Neural cell (in vitro differentiated cells): ENCODE data around the gene HLCS. TPM values are rescaled to one million over a fixed set of nuclear protein-coding genes. Genes with fewer than 3 reads are reported as not detected.

ENCODE experiments used
- H2AFZ ChIP-seq: fragments of 200-600, 300-800 bp; sonication (generic), shearing (Covaris generic); 2 replicates; pipeline ENCODE4 v1.6.0; 2014; ENCODE audit warnings: low read depth, mild to moderate bottlenecking, antibody characterized with exemption, low read length, moderate library complexity
- H3F3A ChIP-seq: fragments of 200-600 bp; shearing (Covaris generic); 2 replicates; pipeline ENCODE4 v1.6.1; 2016; ENCODE audit warnings: mild to moderate bottlenecking, moderate library complexity, mixed read lengths, antibody characterized with exemption, low read length; ENCODE audit not compliant: insufficient read depth, poor library complexity, severe bottlenecking
- H3K27ac ChIP-seq: fragments of 200-600, 300-800 bp; sonication (generic), shearing (Covaris generic); 2 replicates; pipeline ENCODE4 v1.5.1; 2014; ENCODE audit warnings: mild to moderate bottlenecking, low read length, moderate library complexity
- H3K27me3 ChIP-seq: fragments of 300-800, 200-600 bp; sonication (generic), shearing (Covaris generic); 2 replicates; pipeline ENCODE4 v1.6.0; 2014; ENCODE audit warnings: mild to moderate bottlenecking, low read depth, low read length, moderate library complexity; ENCODE audit not compliant: insufficient read depth
- H3K36me3 ChIP-seq: fragments of 300-800, 200-600 bp; sonication (generic), shearing (Covaris generic); 2 replicates; pipeline ENCODE4 v1.5.1; 2014; ENCODE audit warnings: mild to moderate bottlenecking, antibody characterized with exemption, low read length, moderate library complexity; ENCODE audit not compliant: insufficient read depth
- H3K4me2 ChIP-seq: fragments of 300-800, 200-600 bp; sonication (generic), shearing (Covaris generic); 2 replicates; pipeline ENCODE4 v1.6.0; 2014; ENCODE audit warnings: mild to moderate bottlenecking, low read length
- H3K4me3 ChIP-seq: fragments of 300-800, 200-600 bp; sonication (generic), shearing (Covaris generic); 2 replicates; pipeline ENCODE4 v1.5.1; 2014; ENCODE audit warnings: mild to moderate bottlenecking, low read length, moderate library complexity
- H3K79me2 ChIP-seq: fragments of 200-600 bp; shearing (Covaris generic); replicated peaks from 2 replicates; pipeline ENCODE4 v1.6.0; 2014; ENCODE audit warnings: mild to moderate bottlenecking, low read length, moderate library complexity; ENCODE audit not compliant: insufficient read depth
- H3K9ac ChIP-seq: fragments of 300-800, 200-600 bp; sonication (generic), shearing (Covaris generic); 2 replicates; pipeline ENCODE4 v1.6.1; 2016; ENCODE audit warnings: mild to moderate bottlenecking, low read length, mixed read lengths
- H3K9me2 ChIP-seq: fragments of 200-600 bp; shearing (Covaris generic); 2 replicates; pipeline ENCODE4 v1.6.1; 2016; ENCODE audit warnings: mild to moderate bottlenecking, low read length, mixed read lengths; ENCODE audit not compliant: insufficient read depth
- H3K9me3 ChIP-seq: fragments of 200-600, 300-800 bp; sonication (generic), shearing (Covaris generic); 2 replicates; pipeline ENCODE4 v1.6.1; 2016; ENCODE audit warnings: mild to moderate bottlenecking, mixed run types, low read length, moderate library complexity, mixed read lengths
- H4K20me1 ChIP-seq: fragments of 200-600 bp; shearing (Covaris generic); 2 replicates; pipeline ENCODE4 v1.6.1; 2016; ENCODE audit warnings: mild to moderate bottlenecking, mixed run types; ENCODE audit not compliant: insufficient read depth
- EP300 ChIP-seq: fragments of 450-650 bp; conservative IDR thresholded peaks from 2 replicates; pipeline ENCODE4 v1.6.1; 2014; ENCODE audit warnings: antibody characterized with exemption, mild to moderate bottlenecking, moderate library complexity; ENCODE audit not compliant: poor library complexity, severe bottlenecking
- EZH2 ChIP-seq: fragments of 200-600, 300-800 bp; shearing (Covaris generic), sonication (generic); IDR thresholded peaks from 2 replicates; pipeline ENCODE4 v1.6.1; 2014; ENCODE audit warnings: antibody characterized with exemption, low read length, borderline replicate concordance, mild to moderate bottlenecking; ENCODE audit not compliant: insufficient read depth, poor library complexity, severe bottlenecking
- MXI1 ChIP-seq: fragments of 450-650 bp; conservative IDR thresholded peaks from 2 replicates; pipeline ENCODE4 v1.6.1; 2014; ENCODE audit warnings: antibody characterized with exemption, mild to moderate bottlenecking; ENCODE audit not compliant: poor library complexity, severe bottlenecking
- POLR2AphosphoS5 ChIP-seq: IDR thresholded peaks from 2 replicates; pipeline ENCODE4 v1.6.1; 2012
- RAD21 ChIP-seq: fragments of 450-650 bp; conservative IDR thresholded peaks from 2 replicates; pipeline ENCODE4 v1.6.1; 2014; ENCODE audit warnings: antibody characterized with exemption, mild to moderate bottlenecking, moderate library complexity
- REST ChIP-seq: IDR thresholded peaks from 2 replicates; pipeline ENCODE4 v1.6.1; 2012; ENCODE audit warnings: borderline replicate concordance
- SMC3 ChIP-seq: fragments of 450-650 bp; conservative IDR thresholded peaks from 2 replicates; pipeline ENCODE4 v1.6.1; 2014; ENCODE audit warnings: antibody characterized with exemption, mild to moderate bottlenecking, moderate library complexity; ENCODE audit not compliant: poor library complexity
- TAF1 ChIP-seq: IDR thresholded peaks from 2 replicates; pipeline ENCODE4 v1.6.1; 2012; ENCODE audit warnings: low read depth
- polyA plus RNA-seq: library from polyadenylated mRNA; depleted of rRNA; stranded (reverse); fragments of >200 nt; gene quantifications from 2 replicates; pipeline ENCODE4 v1.2.3, GENCODE V29; 2014
- TF ChIP-seq, protein P1 (sequence below): fragments of 450-650 bp; IDR thresholded peaks from 2 replicates; pipeline ENCODE4 v1.5.1; 2014; ENCODE audit warnings: antibody characterized with exemption, mild to moderate bottlenecking, moderate library complexity; ENCODE audit not compliant: poor library complexity, severe bottlenecking

HLCS gene
- polyA plus RNA-seq, 1 donor from 2014 or later = 12.1 TPM

GRCh38 chr21:36710729-36711048, 255.8 kb downstream of the HLCS start:
- no peaks in the 10 kb centered on the region for H3K9me3 ChIP-seq
- TF ChIP-seq EP300 (no peak), POLR2AphosphoS5 (no peak), SMC3 (no peak), EZH2 (no peak), RAD21 (no peak), MXI1 (no peak), TAF1 (no peak), REST (no peak)
- TF ChIP-seq, protein P1, sequence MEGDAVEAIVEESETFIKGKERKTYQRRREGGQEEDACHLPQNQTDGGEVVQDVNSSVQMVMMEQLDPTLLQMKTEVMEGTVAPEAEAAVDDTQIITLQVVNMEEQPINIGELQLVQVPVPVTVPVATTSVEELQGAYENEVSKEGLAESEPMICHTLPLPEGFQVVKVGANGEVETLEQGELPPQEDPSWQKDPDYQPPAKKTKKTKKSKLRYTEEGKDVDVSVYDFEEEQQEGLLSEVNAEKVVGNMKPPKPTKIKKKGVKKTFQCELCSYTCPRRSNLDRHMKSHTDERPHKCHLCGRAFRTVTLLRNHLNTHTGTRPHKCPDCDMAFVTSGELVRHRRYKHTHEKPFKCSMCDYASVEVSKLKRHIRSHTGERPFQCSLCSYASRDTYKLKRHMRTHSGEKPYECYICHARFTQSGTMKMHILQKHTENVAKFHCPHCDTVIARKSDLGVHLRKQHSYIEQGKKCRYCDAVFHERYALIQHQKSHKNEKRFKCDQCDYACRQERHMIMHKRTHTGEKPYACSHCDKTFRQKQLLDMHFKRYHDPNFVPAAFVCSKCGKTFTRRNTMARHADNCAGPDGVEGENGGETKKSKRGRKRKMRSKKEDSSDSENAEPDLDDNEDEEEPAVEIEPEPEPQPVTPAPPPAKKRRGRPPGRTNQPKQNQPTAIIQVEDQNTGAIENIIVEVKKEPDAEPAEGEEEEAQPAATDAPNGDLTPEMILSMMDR = no peak
- H3K27me3 ChIP-seq = peaks cover 99% of the 10 kb centered on the region
- no peaks in the 10 kb centered on the region for H3K9me2 ChIP-seq
- H4K20me1 ChIP-seq = no peaks in the 10 kb centered on the region
- H3K79me2 ChIP-seq = no peaks in the 10 kb centered on the region
- no peak overlapping the region for H2AFZ ChIP-seq
- no peak overlapping the region for H3K9ac ChIP-seq
- H3F3A ChIP-seq = no peaks in the 10 kb centered on the region
- H3K4me2 ChIP-seq = no peak overlapping the region
- H3K4me3 ChIP-seq = no peak overlapping the region
- H3K27ac ChIP-seq = no peak overlapping the region
- no peaks in the 10 kb centered on the region for H3K36me3 ChIP-seq

- Histone ChIP-seq H2AFZ (no peak overlapping the region), H4K20me1 (no peaks in the 10 kb centered on the region), H3K4me3 (no peak overlapping the region), H3K27ac (no peak overlapping the region), H3K9ac (no peak overlapping the region), H3K27me3 (peaks cover 100% of the 10 kb centered on the region), H3F3A (no peaks in the 10 kb centered on the region), H3K9me2 (no peaks in the 10 kb centered on the region), H3K9me3 (no peaks in the 10 kb centered on the region), H3K4me2 (no peak overlapping the region), H3K79me2 (no peaks in the 10 kb centered on the region), H3K36me3 (no peaks in the 10 kb centered on the region)
- TF ChIP-seq RAD21 (no peak), EZH2 (no peak), MXI1 (no peak), TAF1 (no peak), POLR2AphosphoS5 (no peak), SMC3 (no peak), REST (no peak), EP300 (no peak)
- TF ChIP-seq, protein P1 = no peak
Measured at GRCh38 chr21:36709868-36710728, 256.4 kb downstream of the HLCS start.
